Purkinje cell (primary cell): ENCODE measurements around the gene OMP. TPM values are rescaled to one million over a fixed set of nuclear protein-coding genes. Genes with fewer than 3 reads are reported as not detected.

Source experiments
- polyA plus RNA-seq: library from polyadenylated mRNA; unstranded; fragments of >200 nt; fragmentation: Nextera tagmentation; gene quantifications from 2 replicates; pipeline ENCODE4 v1.2.1, GENCODE V29; 2014

Gene OMP
- not detected in 2 replicates for polyA plus RNA-seq

GRCh38 chr11:77102246-77103210, at the start of gene OMP:
TSS of gene OMP (plus strand) at chr11:77102840. CDS start at chr11:77102840, 0 bp downstream.

GRCh38 chr11:77066229-77067042, 36.2 kb upstream of the OMP start, which contains the start of gene CAPN5:
TSS of gene CAPN5 (plus strand) at chr11:77066971. CDS start at chr11:77084887, 17,916 bp downstream.

GRCh38 chr11:77127920-77128691, 25.5 kb downstream of the OMP start, which contains the start of gene MYO7A:
TSS of gene MYO7A (plus strand) at chr11:77128246. CDS start at chr11:77130635, 2,389 bp downstream.

Other genes with a start within 250 kb of the OMP start
- gene ACER3, start 241.9 kb upstream of the OMP start, polyA plus RNA-seq = 12.7 and 22.5 TPM in 2 replicates
- gene B3GNT6, start 68.4 kb upstream of the OMP start, polyA plus RNA-seq = not detected in 2 replicates
- gene CAPN5, start 35.9 kb upstream of the OMP start, polyA plus RNA-seq = 0.85 and 0.87 TPM in 2 replicates
- not detected in 2 replicates for gene MYO7A, start 25.4 kb downstream of the OMP start, polyA plus RNA-seq
- gene GDPD4, start 198.8 kb downstream of the OMP start, polyA plus RNA-seq = not detected in 2 replicates